ENCODE measurements around the gene ANO8.
A peak's percentile ranks its signal among the peaks of the same experiment; 100 is the strongest.
"Not testable (repeated sequence)": the region's sequence is repeated elsewhere in the genome, so short reads cannot be mapped to it uniquely, and the experiment has no call there.

Gene ANO8

DNA sequence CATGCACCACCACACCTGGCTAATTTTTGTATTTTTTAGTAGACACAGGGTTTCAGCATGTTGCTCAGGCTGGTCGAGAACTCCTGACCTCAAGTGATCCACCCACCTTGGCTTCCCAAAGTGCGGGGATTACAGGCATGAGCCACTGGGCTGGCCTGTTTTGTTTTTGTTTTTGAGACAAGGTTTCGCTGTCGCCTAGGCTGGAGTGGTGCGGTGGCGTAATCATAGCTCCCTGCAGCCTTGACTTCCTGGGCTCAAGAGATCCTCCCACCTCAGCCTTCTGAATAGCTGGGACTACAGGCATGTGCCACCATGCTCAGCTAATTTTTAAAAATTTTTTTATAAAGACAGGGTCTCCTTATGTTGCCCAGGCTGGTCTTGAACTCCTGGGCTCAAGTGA, 39.1 kb downstream of the ANO8 start:
- not testable (repeated sequence) for FAIRE-seq; DNase-seq (ENCODE audit: extremely low spot score, insufficient read length, low read depth)

DNA sequence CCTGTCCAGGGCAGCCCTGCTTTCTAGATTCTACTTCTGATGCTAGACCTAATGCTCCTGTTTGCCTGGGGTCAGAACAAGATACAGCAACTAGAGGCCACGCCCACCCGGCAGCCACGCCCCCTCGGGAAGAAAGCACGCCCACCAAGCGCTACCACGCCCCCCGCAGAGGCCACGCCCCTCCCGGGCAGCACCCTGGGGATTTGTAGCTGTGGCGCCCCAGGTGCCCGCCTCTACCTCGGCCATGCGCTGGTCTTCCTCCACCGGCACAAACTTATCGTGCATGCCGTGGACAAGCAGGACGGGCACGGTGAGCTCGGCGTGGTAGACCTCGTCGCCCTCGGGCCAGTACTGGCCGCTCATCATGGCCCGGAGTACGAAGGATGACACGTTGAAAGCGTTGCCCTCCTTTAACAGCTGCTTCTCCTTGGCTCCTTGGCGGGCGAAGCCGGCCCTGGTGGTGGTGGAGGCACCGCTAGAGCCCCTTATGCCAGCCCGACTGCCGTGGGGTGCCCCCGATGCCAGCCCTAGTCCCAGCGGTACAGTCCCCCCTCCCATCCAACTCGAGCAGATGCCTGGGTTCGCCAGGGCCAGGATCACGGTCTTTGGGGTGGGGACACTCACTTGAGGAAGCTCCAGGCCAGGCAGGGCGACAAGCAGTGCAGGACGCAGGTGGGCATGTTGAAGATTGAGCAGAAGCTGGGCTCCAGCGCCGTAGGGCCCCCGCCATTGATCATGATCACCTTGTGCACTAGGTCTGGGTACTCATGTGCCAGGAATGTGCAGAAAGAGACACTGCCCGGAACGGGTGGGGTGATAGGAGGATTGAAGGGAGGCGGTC, 40.4 kb downstream of the ANO8 start:
- DNase-seq (ENCODE audit: extremely low spot score, insufficient read length, low read depth), result no peak
- FAIRE-seq, result peak; percentile 73

DNA sequence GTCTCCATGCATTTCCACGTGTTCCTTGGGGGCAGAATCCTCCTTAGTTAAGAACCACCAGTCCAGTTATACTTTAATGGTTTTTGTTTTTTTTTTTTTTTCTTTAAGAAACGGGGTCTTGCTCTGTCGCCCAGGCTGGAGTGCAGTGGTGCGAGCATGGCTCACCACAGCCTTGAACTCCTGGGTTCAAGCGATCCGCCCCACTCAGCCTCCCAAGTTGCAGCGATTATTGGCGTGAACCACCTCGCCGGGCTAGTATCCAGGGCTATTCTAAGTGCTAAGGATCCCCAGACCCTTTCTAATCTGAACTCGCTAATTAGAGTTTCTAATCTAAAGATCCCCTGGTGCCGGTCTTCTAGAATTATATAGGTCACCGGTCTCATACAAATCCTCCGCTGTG, 41.0 kb downstream of the ANO8 start:
- DNase-seq (ENCODE audit: extremely low spot score, insufficient read length, low read depth), result no peak
- no peak for FAIRE-seq

DNA sequence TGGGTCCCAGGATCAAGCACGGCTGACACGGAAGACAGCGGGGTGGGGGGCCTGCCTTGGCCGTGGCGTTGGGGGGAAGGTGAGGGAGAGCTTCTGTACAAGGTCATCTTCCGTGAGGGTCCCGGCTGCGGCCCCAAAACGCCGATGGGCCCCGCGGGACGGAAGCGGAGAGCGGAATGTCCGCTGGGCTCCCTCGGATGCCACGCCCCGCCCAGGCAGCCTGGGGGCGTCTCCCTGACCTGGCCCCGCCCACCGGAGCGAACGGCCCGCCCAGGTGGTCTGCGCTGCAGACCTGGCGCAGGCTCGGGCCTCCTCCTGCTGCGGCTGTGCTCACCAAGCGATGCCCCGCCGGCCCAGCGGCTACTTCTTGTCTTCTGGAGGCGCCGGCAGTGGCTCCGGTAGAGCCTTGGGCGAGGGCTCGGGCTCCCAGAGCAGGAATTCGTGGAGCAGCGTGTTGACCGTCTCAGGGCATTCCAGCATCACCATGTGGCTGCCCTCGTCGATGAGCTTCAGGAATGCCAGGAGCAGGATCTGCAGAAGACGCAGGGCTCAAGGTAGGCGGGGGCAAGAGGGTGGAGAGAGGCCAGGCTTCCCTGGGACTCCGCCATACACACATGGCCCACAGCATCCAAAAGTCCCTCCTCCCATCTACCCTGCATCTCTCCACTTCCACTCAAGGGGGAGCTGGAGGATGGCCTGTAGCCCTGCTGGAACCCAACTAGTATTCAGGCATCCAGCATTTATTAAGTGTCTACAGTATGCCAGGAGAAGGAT, 42.2 kb downstream of the ANO8 start:
- peak; percentile 92 for DNase-seq (ENCODE audit: extremely low spot score, insufficient read length, low read depth)
- peak; percentile 90 for FAIRE-seq

DNA sequence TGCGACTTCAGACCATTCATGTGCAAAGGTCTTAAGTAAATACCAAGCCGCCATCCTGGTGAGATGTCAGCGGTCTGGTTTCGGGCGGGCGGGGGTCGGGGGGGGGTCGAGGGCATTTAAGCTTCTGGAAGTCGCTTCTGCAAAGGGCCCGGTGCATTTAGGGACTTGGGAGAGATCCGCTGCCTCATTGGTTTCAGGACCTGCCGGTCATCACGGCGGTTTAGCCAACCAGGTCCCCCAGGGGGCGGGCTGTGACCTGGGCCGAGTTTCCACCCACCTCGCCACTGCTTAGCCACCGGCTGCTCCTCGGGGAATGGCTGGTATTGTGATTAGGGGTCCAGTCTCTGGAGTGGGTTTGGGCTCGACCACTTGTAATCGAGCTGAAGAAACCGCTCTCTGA, 45.2 kb downstream of the ANO8 start:
- DNase-seq (ENCODE audit: extremely low spot score, insufficient read length, low read depth) (peak; percentile 73), FAIRE-seq (peak; percentile 86)

DNA sequence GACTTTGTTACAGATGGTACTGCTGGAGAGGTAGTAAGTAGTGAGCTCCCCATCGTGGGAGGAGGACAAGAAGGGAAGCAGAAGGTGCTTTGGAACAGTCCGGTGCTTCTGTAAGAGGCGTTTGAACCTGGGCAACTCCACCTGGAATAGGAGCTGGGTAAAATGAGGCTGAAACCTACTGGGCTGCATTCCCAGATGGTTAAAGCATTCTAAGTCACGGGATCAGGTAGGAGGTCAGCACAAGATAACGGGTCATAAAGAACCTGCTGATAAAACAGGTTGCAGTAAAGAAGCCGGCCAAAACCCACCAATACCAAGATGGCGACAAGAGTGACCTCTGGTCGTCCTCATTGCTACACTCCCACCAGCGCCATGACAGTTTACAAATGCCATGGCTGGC, 47.9 kb downstream of the ANO8 start:
- FAIRE-seq (no peak), DNase-seq (ENCODE audit: extremely low spot score, insufficient read length, low read depth) (no peak)

DNA sequence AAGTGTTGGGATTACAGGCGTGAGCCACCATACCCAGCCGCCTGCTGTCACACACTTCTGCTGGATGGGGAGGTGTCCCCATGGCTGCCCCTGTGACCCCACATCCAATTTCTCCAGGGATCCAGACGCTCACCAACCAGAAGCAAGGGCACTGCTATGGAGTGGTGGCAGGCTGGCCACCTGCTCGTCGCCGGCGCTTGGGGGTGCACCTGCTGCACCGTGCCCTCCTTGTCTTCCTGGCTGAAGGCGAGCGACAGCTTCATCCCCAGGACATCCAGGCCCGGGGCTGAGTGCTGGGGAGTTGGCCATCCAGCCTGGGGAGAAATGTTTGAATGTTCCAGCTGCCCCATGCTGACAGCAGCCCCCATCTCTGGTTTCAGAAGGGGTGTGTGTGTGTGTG, 48.4 kb downstream of the ANO8 start:
- FAIRE-seq (no peak), DNase-seq (ENCODE audit: extremely low spot score, insufficient read length, low read depth) (no peak)

DNA sequence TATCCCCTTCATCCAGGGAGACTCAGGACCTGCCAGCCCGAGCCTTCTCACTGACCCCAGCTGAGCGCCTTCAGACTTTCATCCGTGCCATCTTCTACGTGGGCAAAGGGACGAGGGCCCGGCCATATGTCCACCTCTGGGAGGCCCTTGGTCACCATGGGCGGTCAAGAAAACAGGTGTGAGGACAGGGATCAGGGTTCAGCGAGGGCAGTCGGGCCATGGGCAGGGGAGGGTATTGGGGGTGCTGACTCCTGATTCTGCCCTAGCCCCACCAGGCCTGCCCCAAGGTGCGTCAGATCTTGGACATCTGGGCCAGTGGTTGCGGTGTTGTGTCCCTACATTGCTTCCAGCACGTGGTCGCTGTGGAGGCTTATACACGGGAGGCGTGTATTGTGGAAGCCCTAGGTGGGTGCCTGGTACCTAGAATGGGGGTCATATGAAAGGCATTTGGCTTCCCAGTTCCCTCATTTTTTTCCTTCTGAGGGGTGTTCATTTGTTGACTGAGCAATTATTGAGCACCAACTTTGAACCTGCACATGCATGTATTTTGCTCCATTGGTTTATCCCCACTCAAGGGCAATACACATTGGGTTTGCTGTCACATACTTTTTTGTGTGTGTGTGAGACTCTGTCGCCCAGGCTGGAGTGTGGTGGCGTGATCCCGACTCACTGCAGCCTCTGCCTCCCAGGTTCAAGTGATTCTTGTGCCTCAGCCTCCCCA, 49.1 kb downstream of the ANO8 start:
- DNase-seq (ENCODE audit: extremely low spot score, insufficient read length, low read depth) (no peak), FAIRE-seq (no peak)

DNA sequence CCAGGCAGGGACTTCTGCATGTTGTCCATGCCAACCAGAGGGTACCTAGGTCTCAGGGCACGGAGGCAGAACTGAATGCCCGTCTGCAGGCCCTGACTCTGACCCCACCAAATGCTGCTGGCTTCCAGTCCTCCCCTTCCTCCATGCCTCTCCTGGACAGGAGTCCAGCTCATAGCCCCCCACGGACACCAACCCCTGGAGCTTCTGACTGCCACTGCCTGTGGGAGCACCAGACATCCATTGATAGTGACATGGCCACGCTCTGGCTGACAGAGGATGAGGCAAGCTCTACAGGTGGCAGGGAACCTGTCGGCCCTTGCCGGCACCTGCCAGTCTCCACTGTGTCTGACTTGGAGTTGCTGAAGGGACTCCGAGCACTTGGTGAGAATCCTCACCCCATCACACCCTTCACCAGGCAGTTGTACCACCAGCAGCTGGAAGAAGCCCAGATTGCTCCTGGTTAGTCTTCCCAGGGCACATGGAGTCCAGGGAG, 51.1 kb downstream of the ANO8 start:
- no peak for FAIRE-seq
- DNase-seq (ENCODE audit: extremely low spot score, insufficient read length, low read depth), result no peak

DNA sequence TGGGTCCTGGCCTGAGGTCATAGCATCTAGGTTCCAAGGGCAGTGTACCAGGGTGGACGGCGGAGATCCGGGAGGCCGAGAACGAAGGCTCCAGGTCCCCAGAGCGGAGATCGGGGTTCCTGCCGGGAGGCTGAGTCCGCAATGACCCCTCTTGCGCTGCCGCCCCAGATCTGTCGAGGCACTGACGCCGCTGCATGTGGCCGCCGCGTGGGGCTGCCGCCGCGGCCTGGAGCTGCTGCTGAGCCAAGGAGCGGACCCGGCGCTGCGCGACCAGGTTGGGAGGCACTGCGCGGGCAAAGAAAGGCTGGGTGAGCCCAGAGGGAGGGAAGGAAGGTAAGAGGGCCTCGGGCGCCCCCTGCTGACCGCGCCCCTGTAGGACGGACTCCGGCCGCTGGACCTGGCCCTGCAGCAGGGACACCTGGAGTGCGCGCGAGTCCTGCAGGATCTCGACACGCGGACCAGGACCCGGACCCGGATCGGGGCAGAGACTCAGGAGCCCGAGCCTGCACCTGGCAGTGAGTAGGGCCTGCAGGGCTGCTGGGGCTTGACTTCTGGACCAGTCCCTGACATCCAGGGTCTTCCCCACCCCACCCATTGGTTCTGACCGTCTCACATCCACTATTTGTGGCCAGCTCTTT, 52.0 kb downstream of the ANO8 start:
- FAIRE-seq, result peak; percentile 88
- peak; percentile 76 for DNase-seq (ENCODE audit: extremely low spot score, insufficient read length, low read depth)

DNA sequence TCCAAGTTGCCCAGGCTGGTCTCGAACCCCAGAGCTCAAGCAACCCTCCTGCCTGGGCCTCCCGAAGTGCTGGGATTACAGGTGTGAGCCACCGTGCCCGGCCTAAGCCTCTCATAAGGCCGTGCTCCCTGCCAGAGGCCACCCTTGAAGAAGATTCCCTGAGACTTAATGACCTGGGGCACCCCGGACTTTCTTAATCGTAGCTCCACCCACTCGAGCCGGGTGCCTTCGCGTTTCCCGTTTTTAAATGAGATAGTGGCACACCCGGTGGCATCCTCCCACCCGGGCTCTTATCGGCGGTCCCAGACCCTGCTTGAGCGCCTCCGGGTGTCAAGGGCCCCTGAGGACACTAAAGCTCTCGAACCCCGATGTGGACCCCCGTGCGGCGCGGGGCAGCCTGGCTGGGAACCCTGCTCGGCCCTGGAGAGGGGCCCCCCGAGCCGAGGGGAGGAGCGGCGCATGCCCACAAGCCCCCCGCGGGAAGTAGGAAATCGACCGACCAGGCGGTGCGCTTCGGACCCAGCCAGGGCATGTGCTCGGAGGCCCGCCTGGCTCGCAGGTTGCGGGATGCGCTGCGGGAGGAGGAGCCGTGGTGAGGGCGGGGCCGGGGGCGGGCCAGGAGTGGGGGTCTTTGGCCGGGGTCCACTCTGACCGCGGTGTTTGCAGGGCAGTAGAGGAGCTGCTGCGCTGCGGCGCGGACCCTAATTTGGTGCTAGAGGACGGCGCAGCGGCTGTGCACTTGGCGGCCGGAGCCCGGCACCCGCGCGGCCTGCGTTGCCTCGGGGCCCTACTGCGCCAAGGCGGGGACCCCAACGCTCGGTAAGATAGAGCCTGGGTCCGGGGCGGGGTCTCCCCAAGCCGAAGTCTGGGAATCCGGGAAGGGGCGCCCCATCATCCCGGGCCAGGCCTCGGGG, 53.0 kb downstream of the ANO8 start, which contains the start of gene ANKLE1:
Gene ANKLE1, plus strand, starts transcription at position 511 of the 914 bp plus-strand sequence. Its CDS starts 20 bp downstream, at position 531.
- DNase-seq (ENCODE audit: extremely low spot score, insufficient read length, low read depth), result no peak
- FAIRE-seq, result peak; percentile 85

DNA sequence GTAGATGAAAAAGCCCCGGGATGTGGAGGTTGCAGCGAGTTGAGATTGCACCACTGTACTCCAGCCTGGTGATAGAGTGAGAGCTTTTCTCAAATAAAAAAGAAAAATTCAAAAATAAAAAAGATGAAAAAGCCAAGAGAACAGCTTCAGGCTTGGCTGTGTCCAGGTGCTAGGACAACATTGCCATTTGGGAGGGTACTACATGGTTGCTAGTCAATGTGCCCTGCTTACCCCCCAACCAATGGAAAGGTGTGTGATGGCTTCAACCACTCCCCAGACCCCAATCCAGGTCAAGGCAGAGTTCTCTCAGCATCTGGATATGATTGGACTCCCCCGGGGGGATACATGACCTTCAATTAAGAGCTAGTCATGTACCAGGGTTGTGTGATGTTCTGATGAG, 55.2 kb downstream of the ANO8 start:
- no peak for FAIRE-seq
- DNase-seq (ENCODE audit: extremely low spot score, insufficient read length, low read depth), result no peak

DNA sequence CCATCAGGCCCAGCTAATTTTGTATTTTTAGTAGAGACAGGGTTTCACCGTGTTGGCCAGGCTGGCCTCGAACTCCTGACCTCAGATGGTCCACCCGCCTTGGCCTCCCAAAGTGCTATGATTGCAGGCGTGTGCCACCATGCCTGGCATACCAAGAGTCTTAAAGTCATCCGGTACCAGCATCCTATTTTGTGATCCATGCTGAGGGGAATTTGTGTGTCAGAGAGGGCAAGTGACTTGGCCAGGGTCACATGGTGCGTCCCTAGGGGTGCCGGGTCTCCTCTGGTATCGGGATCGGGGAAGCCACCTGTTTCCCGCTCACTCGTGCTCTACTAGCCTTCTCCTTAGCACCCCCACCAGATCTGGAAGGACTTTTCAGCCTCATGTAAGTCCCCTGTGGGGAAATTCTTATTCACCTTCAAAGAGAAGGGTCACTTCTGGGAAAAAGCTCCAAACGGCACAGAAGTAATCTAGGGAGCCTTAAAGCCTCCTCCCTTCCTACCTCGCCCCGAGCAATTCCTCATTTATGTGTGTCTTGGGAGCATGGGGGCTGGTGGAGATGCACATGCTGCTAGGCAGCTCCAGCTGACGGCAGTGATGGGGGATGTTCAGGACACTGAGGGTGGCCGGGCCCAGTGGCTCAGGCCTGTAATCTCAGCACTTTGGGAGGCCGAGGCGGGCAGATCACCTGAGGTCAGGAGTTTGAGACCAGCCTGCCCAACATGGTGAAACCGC, 59.0 kb downstream of the ANO8 start:
- FAIRE-seq, result no peak
- no peak for DNase-seq (ENCODE audit: extremely low spot score, insufficient read length, low read depth)

DNA sequence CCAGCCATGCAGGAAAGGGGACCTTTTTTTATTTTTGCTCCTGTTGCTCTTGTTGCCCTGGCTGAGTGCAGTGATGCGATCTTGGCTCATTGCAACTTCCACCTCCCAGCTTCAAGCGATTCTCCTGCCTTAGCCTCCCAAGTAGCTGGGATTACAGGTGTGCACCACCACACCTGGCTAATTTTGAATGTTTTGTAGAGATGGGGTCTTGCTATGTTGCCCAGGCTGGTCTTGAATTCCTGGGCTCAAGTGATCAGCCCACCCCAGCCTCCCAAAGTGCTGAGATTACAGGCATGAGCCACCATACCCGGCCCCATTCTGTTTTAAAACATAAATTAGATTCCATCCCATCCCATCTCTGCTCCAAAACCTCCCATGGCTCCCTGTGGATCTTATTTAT, 59.8 kb downstream of the ANO8 start:
- DNase-seq (ENCODE audit: extremely low spot score, insufficient read length, low read depth); FAIRE-seq: not testable (repeated sequence)
